HCT116 (cell line): ENCODE data around the gene TTC23.

Source experiments
- CTCF ChIP-seq, 3 experiments: fragments of 200-600 bp in 1 of 3; sonication (generic) in 1 of 3; IDR thresholded peaks in 2 of 3; conservative IDR thresholded peaks in 1 of 3; 2 replicates each; pipeline ENCODE4 v1.5.1; 2012 to 2017; ENCODE audit warnings: low read depth in 2 of 3, low read length in 2 of 3, antibody characterized with exemption in 1 of 3, borderline replicate concordance in 1 of 3, control low read depth in 1 of 3, mild to moderate bottlenecking in 1 of 3, mixed read lengths in 1 of 3, mixed run types in 1 of 3, moderate library complexity in 1 of 3; ENCODE audit not compliant: insufficient read depth in 1 of 3
- ZNF274 ChIP-seq: fragments of 200-500 bp; sonication (Bioruptor generic); IDR thresholded peaks from 2 replicates; pipeline ENCODE4 v1.6.1; 2014; ENCODE audit warnings: mild to moderate bottlenecking, low read depth, low read length, inconsistent platforms

GRCh38 chr15:99177679-99178078, 71.7 kb downstream of the TTC23 start:
- TF ChIP-seq CTCF (IDR thresholded peaks at IDR 0.05 in 2 of 3, conservative IDR thresholded peaks at IDR 0.05 in 1 of 3; ENCODE audit: borderline replicate concordance in 1 of 3, insufficient read depth in 1 of 3, low read depth in 2 of 3, low read length in 2 of 3), result no peak
- TF ChIP-seq ZNF274, result no peak
